IPS-18c (cell line): Measurements from ENCODE around the gene SNX32.
A peak's percentile ranks its signal among the peaks of the same experiment; 100 is the strongest.

Experiments
- H3K4me3 ChIP-seq: 2 replicates; pipeline ENCODE4 v1.7.0; 2013; ENCODE audit warnings: low read depth, mild to moderate bottlenecking, low read length, moderate library complexity; ENCODE audit not compliant: insufficient read depth
- H3K9me3 ChIP-seq: one replicate; pipeline ENCODE4 v1.6.1; 2013; ENCODE audit warnings: mild to moderate bottlenecking, low read length, moderate library complexity; ENCODE audit not compliant: control insufficient read depth, insufficient read depth

Gene SNX32

DNA sequence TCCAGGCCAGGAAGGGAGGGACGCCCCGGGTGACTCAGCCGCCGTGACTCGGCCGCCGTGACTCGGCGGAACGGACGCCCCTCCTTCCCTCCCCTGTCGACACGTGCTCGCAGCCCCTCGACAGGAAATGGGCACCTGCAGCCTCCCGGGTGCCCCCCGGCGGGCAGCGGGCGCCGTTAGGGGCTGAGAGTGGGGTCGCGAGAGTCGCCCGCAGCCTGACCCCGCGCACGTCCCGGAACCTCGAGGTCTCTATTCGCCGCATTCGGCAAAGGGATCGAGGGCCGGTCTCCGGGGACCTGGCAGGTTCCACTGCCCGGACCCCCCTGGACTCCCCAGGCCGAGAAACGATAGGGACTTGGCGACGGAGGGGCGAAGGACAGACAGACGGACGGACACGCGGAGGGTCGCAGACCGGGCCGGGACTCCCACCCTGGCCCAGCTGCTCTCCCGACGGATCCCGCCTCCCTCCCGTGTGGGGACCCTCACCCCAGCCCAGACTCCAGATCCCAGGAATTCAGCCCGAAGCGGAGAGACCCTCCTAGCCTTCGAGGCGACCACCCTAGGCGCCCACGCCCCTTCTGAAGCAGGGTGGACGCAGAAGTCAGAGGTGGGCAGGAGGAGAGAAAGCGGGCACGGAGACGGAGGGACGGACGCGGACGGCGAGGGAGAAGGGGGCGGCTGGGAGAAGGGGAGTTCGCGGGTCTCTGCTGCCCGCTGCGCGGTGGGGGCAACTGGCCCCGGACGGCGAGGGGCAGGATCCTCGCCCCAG is 65.8 kb downstream of the SNX32 start:
- peak overlapping the region; percentile 61 for H3K4me3 ChIP-seq
- no peaks in the 10 kb centered on the region for H3K9me3 ChIP-seq

DNA sequence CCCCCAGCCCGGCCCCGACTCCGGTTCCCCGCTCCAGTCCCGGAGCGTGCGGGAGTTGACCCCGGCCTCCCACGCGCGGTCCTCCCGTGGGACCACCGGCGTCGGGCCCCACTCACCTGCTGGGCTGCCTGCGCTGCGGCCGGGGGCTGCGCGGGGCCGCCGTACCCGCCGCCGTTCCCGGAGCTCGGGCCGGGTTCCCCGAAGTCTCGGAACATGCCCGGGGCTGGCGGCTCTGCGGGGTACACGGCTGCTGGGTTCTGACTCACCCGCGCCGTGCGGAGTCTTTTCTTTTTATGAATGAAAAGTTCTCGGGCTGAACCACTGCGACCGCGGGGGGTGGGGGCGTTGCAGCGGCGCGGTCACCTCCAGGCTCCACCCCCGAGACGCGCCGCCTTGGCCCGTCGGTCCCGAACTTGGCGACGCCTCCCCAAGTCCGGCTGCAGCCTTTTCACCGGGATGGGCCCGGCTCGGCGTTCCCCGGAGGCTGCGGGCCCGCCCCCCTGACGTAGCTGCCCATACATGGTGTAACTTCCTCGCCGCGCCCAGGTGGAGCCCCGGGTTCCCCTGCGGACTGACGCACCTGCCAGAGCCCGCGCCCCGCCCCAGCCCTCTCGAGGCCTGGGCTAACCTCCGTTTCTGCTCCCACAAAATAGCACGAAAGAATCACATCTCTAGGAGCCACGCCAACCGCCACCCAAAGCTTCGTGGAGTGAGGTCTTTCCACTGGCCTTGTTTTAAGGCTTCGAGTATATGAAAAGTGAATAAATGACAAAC is 66.5 kb downstream of the SNX32 start, which contains the start of gene FOSL1:
FOSL1 (minus strand) TSS at position 264 of the 774 bp plus-strand sequence; CDS start at position 215, 49 bp downstream.
- Histone ChIP-seq H3K9me3 (no peaks in the 10 kb centered on the region), H3K4me3 (peak within 1 kb of the TSS; percentile 61)

DNA sequence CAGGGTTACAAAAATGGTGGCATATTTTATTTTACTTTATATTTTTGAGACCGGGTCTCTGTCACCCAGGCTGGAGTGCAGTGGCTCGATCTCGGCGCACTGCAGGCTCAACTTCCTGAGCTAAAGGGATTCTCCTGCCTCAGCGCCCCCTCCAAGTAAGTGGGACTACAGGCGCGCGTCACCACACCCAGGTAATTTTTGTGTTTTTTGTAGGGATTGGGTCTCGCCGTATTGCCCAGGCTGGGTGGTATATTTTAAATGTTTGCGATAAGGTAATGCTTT is 67.1 kb downstream of the SNX32 start:
- no peaks in the 10 kb centered on the region for H3K9me3 ChIP-seq
- no peak overlapping the region for H3K4me3 ChIP-seq

DNA sequence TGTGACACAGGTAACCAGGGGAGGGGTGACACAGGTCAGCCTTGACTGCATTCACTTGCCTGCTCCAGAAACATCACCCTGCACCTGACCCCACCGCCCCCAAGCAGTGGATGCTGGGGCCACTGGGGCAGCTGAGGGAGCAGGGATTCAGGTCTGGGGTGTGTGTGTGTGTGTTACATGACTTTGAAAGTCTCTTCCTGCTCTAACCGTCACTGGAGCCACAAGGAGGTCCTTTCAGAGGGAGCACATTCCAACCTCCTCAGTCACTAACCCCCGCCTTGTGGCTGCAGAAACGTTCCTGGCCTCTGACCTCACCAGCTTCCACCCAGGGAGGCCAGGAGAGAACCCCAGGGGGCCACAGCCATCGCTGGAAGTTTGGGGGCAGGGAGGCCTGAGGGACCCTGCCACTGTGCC is 69.3 kb downstream of the SNX32 start:
- H3K4me3 ChIP-seq, result no peak overlapping the region
- no peaks in the 10 kb centered on the region for H3K9me3 ChIP-seq
